WTC11 (cell line): ENCODE data around the gene SIN3A.

ENCODE experiments used
- NFE2L1 ChIP-seq: sonication (generic); formaldehyde crosslinking; IDR thresholded peaks from 2 replicates; pipeline ENCODE4 v1.8.1; 2023; ENCODE audit warnings: missing genetic modification reagents
- SMAD4 ChIP-seq: sonication (generic); formaldehyde crosslinking; IDR thresholded peaks from 2 replicates; pipeline ENCODE4 v1.8.0; 2022; ENCODE audit warnings: mild to moderate bottlenecking, missing genetic modification reagents
- SP1 ChIP-seq: sonication (generic); formaldehyde crosslinking; conservative IDR thresholded peaks from 2 replicates; pipeline ENCODE4 v1.8.1; 2022; ENCODE audit warnings: missing genetic modification reagents
- TEAD1 ChIP-seq: sonication (generic); formaldehyde crosslinking; IDR thresholded peaks from 2 replicates; pipeline ENCODE4 v1.8.0; 2022; ENCODE audit warnings: mild to moderate bottlenecking, missing genetic modification reagents
- TEAD4 ChIP-seq: sonication (generic); formaldehyde crosslinking; IDR thresholded peaks from 2 replicates; pipeline ENCODE4 v1.8.0; 2022; ENCODE audit warnings: mild to moderate bottlenecking, missing genetic modification reagents
- ZNF317 ChIP-seq: sonication (generic); formaldehyde crosslinking; IDR thresholded peaks from 2 replicates; pipeline ENCODE4 v1.8.1; 2023; ENCODE audit warnings: low read depth, mild to moderate bottlenecking, moderate library complexity, missing genetic modification reagents, borderline replicate concordance
- TF ChIP-seq, protein P1 (sequence below): fragments of 200-600 bp; IDR thresholded peaks from 2 replicates; pipeline ENCODE4 v1.8.0; 2022; ENCODE audit warnings: antibody characterized with exemption
- TF ChIP-seq, protein P2 (sequence below): fragments of 250-450 bp; sonication (Bioruptor Pico); IDR thresholded peaks from 2 replicates; pipeline ENCODE4 v2.1.2; 2022; ENCODE audit warnings: mild to moderate bottlenecking, moderate library complexity
- TF ChIP-seq, protein P3 (sequence below): sonication (generic); formaldehyde crosslinking; IDR thresholded peaks from 2 replicates; pipeline ENCODE4 v1.8.1; 2023; ENCODE audit warnings: mild to moderate bottlenecking, missing genetic modification reagents, moderate library complexity
- TF ChIP-seq, protein P4 (sequence below): sonication (generic); formaldehyde crosslinking; IDR thresholded peaks from 2 replicates; pipeline ENCODE4 v1.8.0; 2022; ENCODE audit warnings: mild to moderate bottlenecking, missing genetic modification reagents
- TF ChIP-seq, protein P5 (sequence below): fragments of 250-450 bp; sonication (Bioruptor Pico); IDR thresholded peaks from 2 replicates; pipeline ENCODE4 v1.9.0; 2021; ENCODE audit warnings: mild to moderate bottlenecking
- TF ChIP-seq, protein P6 (sequence below): sonication (generic); formaldehyde crosslinking; IDR thresholded peaks from 2 replicates; pipeline ENCODE4 v1.8.1; 2023; ENCODE audit warnings: mild to moderate bottlenecking, missing genetic modification reagents
- TF ChIP-seq, protein P7 (sequence below): sonication (generic); formaldehyde crosslinking; IDR thresholded peaks from 2 replicates; pipeline ENCODE4 v1.8.0; 2022; ENCODE audit warnings: mild to moderate bottlenecking, missing genetic modification reagents
- TF ChIP-seq, protein P8 (sequence below): sonication (generic); formaldehyde crosslinking; conservative IDR thresholded peaks from 2 replicates; pipeline ENCODE4 v1.8.1; 2022; ENCODE audit warnings: mild to moderate bottlenecking, missing genetic modification reagents

DNA sequence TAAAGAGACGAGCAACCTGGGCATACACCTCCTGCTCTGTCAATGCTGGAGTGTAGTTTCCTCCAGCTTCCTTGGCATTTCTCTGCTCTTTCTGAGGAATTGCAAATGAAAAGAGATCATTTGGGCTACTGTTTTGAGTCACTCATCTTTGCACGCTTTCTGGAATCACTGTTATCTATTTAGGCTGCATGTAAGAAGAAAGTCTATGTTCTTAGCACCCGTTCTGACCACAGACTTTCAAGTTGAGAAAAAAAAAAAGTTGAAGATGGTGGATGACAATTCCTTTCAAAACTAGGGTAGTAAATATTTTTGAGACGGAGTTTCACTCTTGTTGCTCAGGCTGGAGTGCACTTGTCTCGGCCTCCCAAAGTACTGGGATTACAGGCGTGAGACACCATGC is 41.3 kb downstream of the SIN3A start:
- TF ChIP-seq, protein P1, sequence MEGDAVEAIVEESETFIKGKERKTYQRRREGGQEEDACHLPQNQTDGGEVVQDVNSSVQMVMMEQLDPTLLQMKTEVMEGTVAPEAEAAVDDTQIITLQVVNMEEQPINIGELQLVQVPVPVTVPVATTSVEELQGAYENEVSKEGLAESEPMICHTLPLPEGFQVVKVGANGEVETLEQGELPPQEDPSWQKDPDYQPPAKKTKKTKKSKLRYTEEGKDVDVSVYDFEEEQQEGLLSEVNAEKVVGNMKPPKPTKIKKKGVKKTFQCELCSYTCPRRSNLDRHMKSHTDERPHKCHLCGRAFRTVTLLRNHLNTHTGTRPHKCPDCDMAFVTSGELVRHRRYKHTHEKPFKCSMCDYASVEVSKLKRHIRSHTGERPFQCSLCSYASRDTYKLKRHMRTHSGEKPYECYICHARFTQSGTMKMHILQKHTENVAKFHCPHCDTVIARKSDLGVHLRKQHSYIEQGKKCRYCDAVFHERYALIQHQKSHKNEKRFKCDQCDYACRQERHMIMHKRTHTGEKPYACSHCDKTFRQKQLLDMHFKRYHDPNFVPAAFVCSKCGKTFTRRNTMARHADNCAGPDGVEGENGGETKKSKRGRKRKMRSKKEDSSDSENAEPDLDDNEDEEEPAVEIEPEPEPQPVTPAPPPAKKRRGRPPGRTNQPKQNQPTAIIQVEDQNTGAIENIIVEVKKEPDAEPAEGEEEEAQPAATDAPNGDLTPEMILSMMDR, result no peak
- TF ChIP-seq, protein P2, sequence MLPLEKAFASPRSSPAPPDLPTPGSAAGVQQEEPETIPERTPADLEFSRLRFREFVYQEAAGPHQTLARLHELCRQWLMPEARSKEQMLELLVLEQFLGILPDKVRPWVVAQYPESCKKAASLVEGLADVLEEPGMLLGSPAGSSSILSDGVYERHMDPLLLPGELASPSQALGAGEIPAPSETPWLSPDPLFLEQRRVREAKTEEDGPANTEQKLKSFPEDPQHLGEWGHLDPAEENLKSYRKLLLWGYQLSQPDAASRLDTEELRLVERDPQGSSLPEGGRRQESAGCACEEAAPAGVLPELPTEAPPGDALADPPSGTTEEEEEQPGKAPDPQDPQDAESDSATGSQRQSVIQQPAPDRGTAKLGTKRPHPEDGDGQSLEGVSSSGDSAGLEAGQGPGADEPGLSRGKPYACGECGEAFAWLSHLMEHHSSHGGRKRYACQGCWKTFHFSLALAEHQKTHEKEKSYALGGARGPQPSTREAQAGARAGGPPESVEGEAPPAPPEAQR (CRISPR knock-in tag), result no peak
- TF ChIP-seq TEAD4 (CRISPR knock-in tag) (no peak), SP1 (CRISPR knock-in tag) (no peak), SMAD4 (CRISPR knock-in tag) (no peak), NFE2L1 (no peak), TEAD1 (no peak), ZNF317 (CRISPR knock-in tag) (no peak)
- TF ChIP-seq, protein P3, sequence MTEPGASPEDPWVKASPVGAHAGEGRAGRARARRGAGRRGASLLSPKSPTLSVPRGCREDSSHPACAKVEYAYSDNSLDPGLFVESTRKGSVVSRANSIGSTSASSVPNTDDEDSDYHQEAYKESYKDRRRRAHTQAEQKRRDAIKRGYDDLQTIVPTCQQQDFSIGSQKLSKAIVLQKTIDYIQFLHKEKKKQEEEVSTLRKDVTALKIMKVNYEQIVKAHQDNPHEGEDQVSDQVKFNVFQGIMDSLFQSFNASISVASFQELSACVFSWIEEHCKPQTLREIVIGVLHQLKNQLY (CRISPR knock-in tag), result no peak
- TF ChIP-seq, protein P4, sequence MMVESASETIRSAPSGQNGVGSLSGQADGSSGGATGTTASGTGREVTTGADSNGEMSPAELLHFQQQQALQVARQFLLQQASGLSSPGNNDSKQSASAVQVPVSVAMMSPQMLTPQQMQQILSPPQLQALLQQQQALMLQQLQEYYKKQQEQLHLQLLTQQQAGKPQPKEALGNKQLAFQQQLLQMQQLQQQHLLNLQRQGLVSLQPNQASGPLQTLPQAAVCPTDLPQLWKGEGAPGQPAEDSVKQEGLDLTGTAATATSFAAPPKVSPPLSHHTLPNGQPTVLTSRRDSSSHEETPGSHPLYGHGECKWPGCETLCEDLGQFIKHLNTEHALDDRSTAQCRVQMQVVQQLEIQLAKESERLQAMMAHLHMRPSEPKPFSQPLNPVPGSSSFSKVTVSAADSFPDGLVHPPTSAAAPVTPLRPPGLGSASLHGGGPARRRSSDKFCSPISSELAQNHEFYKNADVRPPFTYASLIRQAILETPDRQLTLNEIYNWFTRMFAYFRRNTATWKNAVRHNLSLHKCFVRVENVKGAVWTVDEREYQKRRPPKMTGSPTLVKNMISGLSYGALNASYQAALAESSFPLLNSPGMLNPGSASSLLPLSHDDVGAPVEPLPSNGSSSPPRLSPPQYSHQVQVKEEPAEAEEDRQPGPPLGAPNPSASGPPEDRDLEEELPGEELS (CRISPR knock-in tag), result no peak
- TF ChIP-seq, protein P5, sequence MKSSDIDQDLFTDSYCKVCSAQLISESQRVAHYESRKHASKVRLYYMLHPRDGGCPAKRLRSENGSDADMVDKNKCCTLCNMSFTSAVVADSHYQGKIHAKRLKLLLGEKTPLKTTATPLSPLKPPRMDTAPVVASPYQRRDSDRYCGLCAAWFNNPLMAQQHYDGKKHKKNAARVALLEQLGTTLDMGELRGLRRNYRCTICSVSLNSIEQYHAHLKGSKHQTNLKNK, result no peak
- TF ChIP-seq, protein P6, sequence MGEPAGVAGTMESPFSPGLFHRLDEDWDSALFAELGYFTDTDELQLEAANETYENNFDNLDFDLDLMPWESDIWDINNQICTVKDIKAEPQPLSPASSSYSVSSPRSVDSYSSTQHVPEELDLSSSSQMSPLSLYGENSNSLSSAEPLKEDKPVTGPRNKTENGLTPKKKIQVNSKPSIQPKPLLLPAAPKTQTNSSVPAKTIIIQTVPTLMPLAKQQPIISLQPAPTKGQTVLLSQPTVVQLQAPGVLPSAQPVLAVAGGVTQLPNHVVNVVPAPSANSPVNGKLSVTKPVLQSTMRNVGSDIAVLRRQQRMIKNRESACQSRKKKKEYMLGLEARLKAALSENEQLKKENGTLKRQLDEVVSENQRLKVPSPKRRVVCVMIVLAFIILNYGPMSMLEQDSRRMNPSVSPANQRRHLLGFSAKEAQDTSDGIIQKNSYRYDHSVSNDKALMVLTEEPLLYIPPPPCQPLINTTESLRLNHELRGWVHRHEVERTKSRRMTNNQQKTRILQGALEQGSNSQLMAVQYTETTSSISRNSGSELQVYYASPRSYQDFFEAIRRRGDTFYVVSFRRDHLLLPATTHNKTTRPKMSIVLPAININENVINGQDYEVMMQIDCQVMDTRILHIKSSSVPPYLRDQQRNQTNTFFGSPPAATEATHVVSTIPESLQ (CRISPR knock-in tag), result no peak
- TF ChIP-seq, protein P7, sequence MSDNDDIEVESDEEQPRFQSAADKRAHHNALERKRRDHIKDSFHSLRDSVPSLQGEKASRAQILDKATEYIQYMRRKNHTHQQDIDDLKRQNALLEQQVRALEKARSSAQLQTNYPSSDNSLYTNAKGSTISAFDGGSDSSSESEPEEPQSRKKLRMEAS (CRISPR knock-in tag), result no peak
- TF ChIP-seq, protein P8, sequence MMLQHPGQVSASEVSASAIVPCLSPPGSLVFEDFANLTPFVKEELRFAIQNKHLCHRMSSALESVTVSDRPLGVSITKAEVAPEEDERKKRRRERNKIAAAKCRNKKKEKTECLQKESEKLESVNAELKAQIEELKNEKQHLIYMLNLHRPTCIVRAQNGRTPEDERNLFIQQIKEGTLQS, result no peak
